Measurements from ENCODE around the gene OR10G8.
"Not testable (repeated sequence)": the region's sequence is repeated elsewhere in the genome, so short reads cannot be mapped to it uniquely, and the experiment has no call there.

OR10G8 gene

GRCh38 chr11:124026498-124026897 lies at the start of gene OR10G8:
Gene OR10G8 (plus strand): TSS chr11:124026798. CDS start chr11:124029623, 2,825 bp downstream.
- DNase-seq (ENCODE audit: low spot score), result no peak

- DNase-seq (ENCODE audit: low spot score), result no peak
Observed at GRCh38 chr11:123977731-123978347, 48.8 kb upstream of the OR10G8 start, which contains the start of gene OR10S1. Gene OR10S1 (minus strand): TSS chr11:123977781. CDS start chr11:123977664, 117 bp downstream.

GRCh38 chr11:123979311-123979710 lies 47.3 kb upstream of the OR10G8 start:
- no peak for DNase-seq (ENCODE audit: low spot score)

- no peak for DNase-seq (ENCODE audit: low spot score)
Observed at GRCh38 chr11:123995119-123995518, 31.5 kb upstream of the OR10G8 start, which contains the start of gene OR10G6. Gene OR10G6 (minus strand): TSS chr11:123995161. CDS start chr11:123995161, 0 bp downstream.

- DNase-seq (ENCODE audit: low spot score), result no peak
Observed at GRCh38 chr11:124012697-124013096, 13.9 kb upstream of the OR10G8 start, which contains the start of gene OR10G4. Gene OR10G4 (plus strand): TSS chr11:124012997. CDS start chr11:124015575, 2,578 bp downstream.

GRCh38 chr11:124015837-124016236 lies 10.8 kb upstream of the OR10G8 start:
- not testable (repeated sequence) for DNase-seq (ENCODE audit: low spot score)

GRCh38 chr11:124036666-124037065 lies 10.1 kb downstream of the OR10G8 start:
- no peak for DNase-seq (ENCODE audit: low spot score)

- no peak for DNase-seq (ENCODE audit: low spot score)
Observed at GRCh38 chr11:124039557-124039956, 13.0 kb downstream of the OR10G8 start.

GRCh38 chr11:124041254-124041653 lies 14.7 kb downstream of the OR10G8 start, which contains the start of gene OR10G7:
Gene OR10G7 (minus strand): TSS chr11:124041325. CDS start chr11:124039001, 2,324 bp downstream.
- DNase-seq (ENCODE audit: low spot score), result no peak

- DNase-seq (ENCODE audit: low spot score), result no peak
Observed at GRCh38 chr11:124043420-124043819, 16.8 kb downstream of the OR10G8 start.

- no peak for DNase-seq (ENCODE audit: low spot score)
Observed at GRCh38 chr11:124050748-124051147, 24.1 kb downstream of the OR10G8 start.

- DNase-seq (ENCODE audit: low spot score), result no peak
Observed at GRCh38 chr11:124052966-124053365, 26.4 kb downstream of the OR10G8 start.

- DNase-seq (ENCODE audit: low spot score), result no peak
Observed at GRCh38 chr11:124068601-124069110, 42.1 kb downstream of the OR10G8 start.

- DNase-seq (ENCODE audit: low spot score), result peak; percentile 46
Observed at GRCh38 chr11:124069429-124070401, 43.1 kb downstream of the OR10G8 start.

- peak; percentile 76 for DNase-seq (ENCODE audit: low spot score)
Observed at GRCh38 chr11:124070915-124071622, 44.5 kb downstream of the OR10G8 start.

GRCh38 chr11:124071623-124071948 lies 45.0 kb downstream of the OR10G8 start:
- no peak for DNase-seq (ENCODE audit: low spot score)

- DNase-seq (ENCODE audit: low spot score), result no peak
Observed at GRCh38 chr11:124072147-124072546, 45.5 kb downstream of the OR10G8 start.

- DNase-seq (ENCODE audit: low spot score), result no peak
Observed at GRCh38 chr11:124074554-124074953, 48.0 kb downstream of the OR10G8 start.

- no peak for DNase-seq (ENCODE audit: low spot score)
Observed at GRCh38 chr11:124075492-124075840, 48.9 kb downstream of the OR10G8 start.

- DNase-seq (ENCODE audit: low spot score), result peak; percentile 27
Observed at GRCh38 chr11:124075841-124076651, 49.4 kb downstream of the OR10G8 start.

GRCh38 chr11:124077266-124077665 lies 50.7 kb downstream of the OR10G8 start:
- no peak for DNase-seq (ENCODE audit: low spot score)

Measured in AG20443 (cell line).